ENCODE data around the gene IQSEC1.

Gene IQSEC1

DNA sequence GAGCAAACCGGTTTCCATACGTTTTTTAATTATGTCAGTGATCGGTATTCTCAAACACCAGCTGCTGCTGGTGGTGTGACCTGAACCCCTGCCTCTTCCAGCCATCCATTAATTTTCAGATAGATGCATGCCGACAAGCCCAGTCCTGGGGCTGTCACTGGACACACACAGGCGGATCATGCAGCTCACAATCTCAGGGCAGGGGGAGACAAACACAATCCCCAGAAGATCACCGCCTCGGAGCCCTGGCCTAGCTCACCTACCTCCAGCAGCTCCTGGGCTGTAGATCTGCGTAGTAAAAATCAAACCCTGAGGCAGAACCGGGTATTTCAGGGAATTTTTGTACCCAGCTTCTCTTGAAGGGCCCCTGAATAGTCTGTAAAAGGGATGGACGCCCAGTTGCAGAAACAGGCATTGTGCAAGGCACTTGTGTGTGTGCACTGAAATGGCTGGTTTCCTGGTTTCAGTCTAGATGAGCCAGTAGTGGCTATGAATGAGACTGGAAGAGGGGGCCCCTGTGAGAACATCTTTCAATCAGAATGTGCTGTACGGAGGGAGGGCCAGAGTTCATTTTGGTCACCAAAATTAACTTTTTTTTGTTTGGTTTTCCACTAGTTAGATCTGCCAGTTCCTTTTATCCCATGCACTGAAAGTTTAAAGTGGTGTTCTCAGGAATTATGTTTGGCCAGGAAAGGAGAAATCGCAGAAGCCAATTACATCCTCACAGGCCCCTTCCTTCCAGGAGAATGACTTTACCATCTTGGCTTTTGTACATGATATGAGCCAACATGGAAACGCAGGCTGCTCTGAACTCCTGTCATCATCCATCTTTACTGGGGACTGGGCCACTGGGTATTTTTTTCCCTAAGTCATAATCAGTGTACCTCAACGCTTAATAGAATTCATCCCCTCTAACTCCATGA is 176.9 kb downstream of the IQSEC1 start:
- no peak for DNase-seq (ENCODE audit: extremely low read depth, low read depth)
- TF ChIP-seq, protein P1, sequence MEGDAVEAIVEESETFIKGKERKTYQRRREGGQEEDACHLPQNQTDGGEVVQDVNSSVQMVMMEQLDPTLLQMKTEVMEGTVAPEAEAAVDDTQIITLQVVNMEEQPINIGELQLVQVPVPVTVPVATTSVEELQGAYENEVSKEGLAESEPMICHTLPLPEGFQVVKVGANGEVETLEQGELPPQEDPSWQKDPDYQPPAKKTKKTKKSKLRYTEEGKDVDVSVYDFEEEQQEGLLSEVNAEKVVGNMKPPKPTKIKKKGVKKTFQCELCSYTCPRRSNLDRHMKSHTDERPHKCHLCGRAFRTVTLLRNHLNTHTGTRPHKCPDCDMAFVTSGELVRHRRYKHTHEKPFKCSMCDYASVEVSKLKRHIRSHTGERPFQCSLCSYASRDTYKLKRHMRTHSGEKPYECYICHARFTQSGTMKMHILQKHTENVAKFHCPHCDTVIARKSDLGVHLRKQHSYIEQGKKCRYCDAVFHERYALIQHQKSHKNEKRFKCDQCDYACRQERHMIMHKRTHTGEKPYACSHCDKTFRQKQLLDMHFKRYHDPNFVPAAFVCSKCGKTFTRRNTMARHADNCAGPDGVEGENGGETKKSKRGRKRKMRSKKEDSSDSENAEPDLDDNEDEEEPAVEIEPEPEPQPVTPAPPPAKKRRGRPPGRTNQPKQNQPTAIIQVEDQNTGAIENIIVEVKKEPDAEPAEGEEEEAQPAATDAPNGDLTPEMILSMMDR (IDR thresholded peaks at IDR 0.05; ENCODE audit: low read depth, low read length), result no peak; the same call in 1 of the 2 replicates

DNA sequence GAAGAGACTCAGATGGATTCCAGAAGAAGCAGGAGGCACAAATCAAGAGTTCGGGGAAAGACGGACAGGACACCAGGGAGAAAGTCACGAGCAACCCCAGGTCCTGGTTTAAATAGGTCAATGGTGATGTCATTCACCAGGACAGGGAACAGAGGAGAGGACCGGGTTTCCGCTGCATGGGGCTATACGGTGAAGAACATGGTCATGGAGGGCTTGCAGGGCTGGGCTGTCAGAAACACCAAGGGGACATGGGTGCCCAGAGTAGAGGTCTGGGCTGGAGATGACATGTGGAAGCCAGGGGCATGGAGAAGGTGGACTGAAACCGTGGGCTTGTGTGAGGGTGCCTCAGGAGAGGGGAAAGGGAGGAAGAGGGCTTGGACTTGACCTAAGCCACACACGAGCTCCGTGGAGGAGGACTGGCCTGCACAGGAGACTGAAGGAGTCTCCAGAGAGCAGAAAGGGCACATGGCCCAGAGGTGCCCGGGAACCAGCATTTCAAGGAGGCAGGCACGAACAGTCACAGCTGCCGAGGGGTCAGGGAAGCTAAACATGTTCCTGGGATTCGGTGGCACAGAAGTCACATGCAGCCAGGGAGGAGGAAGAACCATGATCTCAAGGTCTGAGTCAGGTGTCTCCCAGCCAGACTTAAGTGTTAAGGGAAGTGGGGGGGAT is 177.7 kb downstream of the IQSEC1 start:
- DNase-seq (ENCODE audit: extremely low read depth, low read depth), result no peak
- TF ChIP-seq, protein P1 (IDR thresholded peaks at IDR 0.05; ENCODE audit: low read depth, low read length), result no peak

DNA sequence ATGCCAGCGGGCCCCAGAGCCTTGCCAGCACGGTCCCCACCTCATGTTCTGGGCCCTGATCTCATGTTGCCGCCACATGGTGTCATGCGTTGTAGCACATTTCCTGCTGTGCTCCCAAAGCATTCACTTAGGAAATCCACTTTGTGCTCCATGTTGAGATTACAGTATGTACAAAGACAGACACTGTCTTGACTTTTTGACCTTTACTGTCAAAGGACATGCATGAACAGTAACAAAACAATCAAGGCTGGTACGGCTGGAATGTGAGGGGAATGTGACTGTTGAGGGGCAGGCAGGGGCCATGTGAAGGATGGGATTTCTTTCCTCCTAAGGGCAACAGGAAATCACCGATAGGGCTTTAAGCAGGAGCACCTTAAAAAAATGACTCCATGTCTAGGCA is 178.6 kb downstream of the IQSEC1 start:
- TF ChIP-seq, protein P1 (IDR thresholded peaks at IDR 0.05; ENCODE audit: low read depth, low read length), result no peak
- DNase-seq (ENCODE audit: extremely low read depth, low read depth), result no peak

DNA sequence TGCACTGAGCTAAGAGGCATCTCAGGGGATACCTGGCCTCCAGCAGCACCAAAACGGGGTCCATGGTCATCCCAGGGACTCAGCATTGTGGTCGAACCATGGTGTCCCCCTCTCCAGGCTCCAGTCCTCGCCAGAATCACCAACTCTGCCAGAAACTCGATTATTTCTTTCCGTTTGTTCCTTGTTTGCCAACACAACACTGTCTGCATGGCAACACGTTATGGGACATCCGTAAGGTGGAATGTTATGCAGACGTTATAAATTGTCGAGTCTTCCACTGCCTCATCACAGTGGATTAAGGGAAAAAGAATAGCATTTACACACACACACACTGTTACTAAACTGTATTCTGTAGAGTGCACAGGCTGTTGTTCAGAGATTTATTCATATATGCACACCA is 179.4 kb downstream of the IQSEC1 start:
- DNase-seq (ENCODE audit: extremely low read depth, low read depth), result no peak
- TF ChIP-seq, protein P1 (IDR thresholded peaks at IDR 0.05; ENCODE audit: low read depth, low read length), result no peak

DNA sequence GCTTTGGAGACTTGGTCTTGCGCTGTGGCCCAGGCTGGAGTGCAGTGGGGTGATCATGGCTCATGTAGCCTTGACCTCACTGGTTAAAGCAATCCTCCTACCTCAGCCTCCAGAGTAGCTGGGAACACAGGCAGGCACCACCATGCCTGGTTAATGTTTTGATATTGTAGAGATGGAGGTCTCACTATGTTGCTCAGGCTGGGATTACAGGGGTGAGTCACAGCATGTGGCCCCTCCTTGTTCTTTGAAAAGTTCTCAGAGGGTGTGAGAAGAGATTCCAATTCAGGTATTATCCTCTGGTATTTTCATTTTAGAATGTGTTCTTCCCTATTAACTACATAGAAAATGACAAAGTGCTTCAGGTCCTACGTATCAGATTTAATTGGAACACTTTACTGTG is 180.0 kb downstream of the IQSEC1 start:
- no peak for DNase-seq (ENCODE audit: extremely low read depth, low read depth)

DNA sequence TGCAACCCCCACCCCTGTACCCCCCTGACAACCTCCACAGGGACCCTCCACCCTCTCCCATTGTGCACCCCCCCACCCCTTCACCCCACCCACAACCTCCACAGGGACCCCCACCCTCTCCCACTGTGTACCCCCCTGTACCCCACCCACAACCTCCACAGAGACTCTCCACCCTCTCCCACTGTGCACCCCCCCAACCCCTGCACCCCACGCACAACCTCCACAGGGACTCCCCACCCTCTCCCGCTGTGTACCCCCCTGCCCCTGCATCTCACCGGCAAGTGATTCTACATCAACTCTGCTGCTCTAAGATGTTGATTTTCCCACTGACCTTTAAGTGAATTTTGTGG is 180.4 kb downstream of the IQSEC1 start:
- TF ChIP-seq, protein P1 (IDR thresholded peaks at IDR 0.05; ENCODE audit: low read depth, low read length), result no peak
- no peak for DNase-seq (ENCODE audit: extremely low read depth, low read depth)

More for the DNA sequence above, 180.0 kb downstream of the IQSEC1 start:
- TF ChIP-seq, protein P1 (IDR thresholded peaks at IDR 0.05; ENCODE audit: low read depth, low read length), result no peak

Data from AG09319 (cell line).